ENCODE data around the gene GALNT13.

Gene GALNT13

DNA sequence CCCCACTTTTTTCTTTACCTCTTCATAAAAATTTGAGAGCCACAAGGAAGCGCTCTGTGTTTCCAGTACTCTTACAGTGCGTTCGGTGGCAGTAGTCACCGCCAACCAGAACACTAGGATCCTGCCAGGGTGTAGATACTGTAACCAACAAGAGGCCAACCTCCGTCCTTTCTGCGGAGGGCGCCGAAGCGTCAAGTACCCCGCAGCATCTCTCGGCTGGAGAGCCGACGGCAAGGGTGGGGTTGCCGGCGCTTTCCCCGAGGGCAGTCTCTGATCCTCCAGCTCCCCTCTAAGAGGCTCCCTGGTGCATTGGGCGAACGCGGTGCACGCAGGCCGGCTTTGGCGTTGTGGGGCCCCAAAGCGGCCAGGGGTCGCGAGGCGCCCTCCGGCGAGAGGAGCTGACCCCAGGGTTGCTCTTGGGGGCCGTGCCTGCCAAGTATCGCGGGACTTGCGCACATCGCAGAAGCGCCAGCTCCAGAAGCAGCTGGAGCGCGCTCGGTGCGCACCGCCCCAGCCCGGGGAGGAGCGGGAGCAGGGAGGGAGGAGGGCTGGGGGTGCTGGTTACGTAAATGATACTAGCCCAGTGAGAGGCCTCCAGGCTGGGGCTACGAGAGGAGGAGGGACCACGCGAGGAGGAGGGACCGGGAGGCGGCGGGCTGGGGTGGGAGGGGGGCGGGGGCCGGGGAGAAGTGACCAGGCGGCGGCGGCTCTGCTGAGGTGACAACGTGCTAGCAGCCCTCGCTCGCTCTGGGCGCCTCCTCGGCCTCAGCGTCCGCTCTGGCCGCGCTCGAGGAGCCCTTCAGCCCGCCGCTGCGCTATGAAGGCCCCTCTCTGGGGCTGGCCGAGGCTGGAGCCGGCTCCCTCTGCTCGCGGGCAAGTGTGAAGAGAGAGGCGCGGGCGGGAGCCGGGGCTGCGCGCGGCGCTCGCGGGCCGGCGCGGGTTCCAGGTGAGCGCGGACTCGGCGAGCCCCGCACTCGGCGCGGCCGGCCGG lies at the start of gene GALNT13:
Gene GALNT13, plus strand, starts transcription at position 692 of the 991 bp plus-strand sequence.
- H3K27me3 ChIP-seq (replicated peaks; ENCODE audit: control insufficient read depth, insufficient read depth, low read length) = peaks cover 11% of the 10 kb centered on the region
- DNase-seq (ENCODE audit: low read depth) = no peak
- no peaks in the 10 kb centered on the region for H3K36me3 ChIP-seq (ENCODE audit: control insufficient read depth, insufficient read depth, low read length, severe bottlenecking)
- peak within 1 kb of the TSS; percentile 77 for H3K9ac ChIP-seq (ENCODE audit: low read length)
- H3K4me3 ChIP-seq (ENCODE audit: low read length) = peak within 1 kb of the TSS; percentile 86
- H3K9me3 ChIP-seq (ENCODE audit: control insufficient read depth, low read length) = no peaks in the 10 kb centered on the region
- peaks cover 11% of the 10 kb centered on the region for H3K4me1 ChIP-seq (ENCODE audit: control insufficient read depth, insufficient read depth, low read length)

DNA sequence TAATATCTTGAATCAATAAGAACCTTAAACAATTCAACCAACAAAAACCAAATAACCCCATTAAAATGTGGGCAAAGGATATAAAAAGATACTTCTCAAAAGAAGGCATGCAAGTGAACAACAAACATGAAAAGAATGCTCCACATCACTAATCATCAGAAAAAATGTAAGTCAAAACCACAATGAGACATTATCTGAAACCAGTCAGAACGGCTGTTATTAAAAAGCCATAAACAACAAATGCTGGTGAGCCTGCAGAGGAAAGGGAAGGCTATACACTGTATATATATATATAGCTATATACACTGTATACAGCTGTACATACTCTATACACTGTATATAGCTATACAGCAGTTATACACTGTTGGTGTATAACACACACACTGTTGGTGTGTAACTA lies 47.8 kb upstream of the GALNT13 start:
- H3K9me3 ChIP-seq (ENCODE audit: control insufficient read depth, low read length) = no peaks in the 10 kb centered on the region
- no peak overlapping the region for H3K4me3 ChIP-seq (ENCODE audit: low read length)
- no peaks in the 10 kb centered on the region for H3K27me3 ChIP-seq (replicated peaks; ENCODE audit: control insufficient read depth, insufficient read depth, low read length)
- H3K4me1 ChIP-seq (ENCODE audit: control insufficient read depth, insufficient read depth, low read length) = peaks cover 5% of the 10 kb centered on the region
- DNase-seq (ENCODE audit: low read depth) = no peak
- no peak overlapping the region for H3K9ac ChIP-seq (ENCODE audit: low read length)
- H3K36me3 ChIP-seq (ENCODE audit: control insufficient read depth, insufficient read depth, low read length, severe bottlenecking) = no peaks in the 10 kb centered on the region

DNA sequence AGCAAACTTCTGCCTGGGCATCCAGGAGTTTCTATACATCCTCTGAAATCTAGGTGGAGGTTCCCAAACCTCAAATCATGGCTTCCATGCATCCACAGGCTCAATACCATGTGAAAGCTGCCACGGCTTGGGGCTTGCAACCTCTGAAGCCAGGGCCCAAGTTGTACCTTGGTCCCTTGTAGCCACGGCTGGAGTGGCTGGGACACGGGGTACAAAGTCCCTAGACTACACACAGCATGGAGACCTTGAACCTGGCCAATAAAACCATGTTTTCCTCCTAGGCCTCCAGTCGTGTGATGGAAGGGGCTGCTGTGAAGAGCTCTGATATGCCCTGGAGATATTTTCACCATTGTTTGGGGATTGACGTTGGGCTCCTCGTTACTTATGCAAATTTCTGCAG lies 43.4 kb upstream of the GALNT13 start:
- Histone ChIP-seq H3K4me3 (ENCODE audit: low read length) (no peak overlapping the region), H3K4me1 (ENCODE audit: control insufficient read depth, insufficient read depth, low read length) (peaks cover 5% of the 10 kb centered on the region), H3K9me3 (ENCODE audit: control insufficient read depth, low read length) (no peaks in the 10 kb centered on the region), H3K36me3 (ENCODE audit: control insufficient read depth, insufficient read depth, low read length, severe bottlenecking) (no peaks in the 10 kb centered on the region), H3K9ac (ENCODE audit: low read length) (no peak overlapping the region), H3K27me3 (replicated peaks; ENCODE audit: control insufficient read depth, insufficient read depth, low read length) (no peaks in the 10 kb centered on the region)
- no peak for DNase-seq (ENCODE audit: low read depth)

DNA sequence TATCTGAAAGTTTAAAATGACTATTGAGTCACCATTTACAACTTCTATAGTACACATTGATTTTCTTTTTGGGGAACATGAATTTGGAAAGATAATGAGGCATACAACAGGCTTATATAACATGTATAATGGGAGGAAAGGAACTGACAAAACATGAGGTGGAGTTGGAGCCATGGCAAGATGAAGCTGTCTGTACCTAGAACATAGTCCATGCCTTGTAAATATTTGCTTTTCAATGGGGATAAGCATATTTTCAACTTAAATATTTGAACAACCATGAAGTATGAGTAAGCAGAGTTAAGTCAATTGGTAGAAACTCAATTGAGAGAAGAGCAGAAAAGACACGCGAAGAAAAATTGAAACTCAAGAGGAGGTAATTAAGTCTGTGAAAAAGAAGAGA lies 37.1 kb upstream of the GALNT13 start:
- H3K9ac ChIP-seq (ENCODE audit: low read length) = no peak overlapping the region
- no peaks in the 10 kb centered on the region for H3K4me1 ChIP-seq (ENCODE audit: control insufficient read depth, insufficient read depth, low read length)
- no peaks in the 10 kb centered on the region for H3K27me3 ChIP-seq (replicated peaks; ENCODE audit: control insufficient read depth, insufficient read depth, low read length)
- DNase-seq (ENCODE audit: low read depth) = no peak
- H3K36me3 ChIP-seq (ENCODE audit: control insufficient read depth, insufficient read depth, low read length, severe bottlenecking) = no peaks in the 10 kb centered on the region
- H3K9me3 ChIP-seq (ENCODE audit: control insufficient read depth, low read length) = no peaks in the 10 kb centered on the region
- no peak overlapping the region for H3K4me3 ChIP-seq (ENCODE audit: low read length)

DNA sequence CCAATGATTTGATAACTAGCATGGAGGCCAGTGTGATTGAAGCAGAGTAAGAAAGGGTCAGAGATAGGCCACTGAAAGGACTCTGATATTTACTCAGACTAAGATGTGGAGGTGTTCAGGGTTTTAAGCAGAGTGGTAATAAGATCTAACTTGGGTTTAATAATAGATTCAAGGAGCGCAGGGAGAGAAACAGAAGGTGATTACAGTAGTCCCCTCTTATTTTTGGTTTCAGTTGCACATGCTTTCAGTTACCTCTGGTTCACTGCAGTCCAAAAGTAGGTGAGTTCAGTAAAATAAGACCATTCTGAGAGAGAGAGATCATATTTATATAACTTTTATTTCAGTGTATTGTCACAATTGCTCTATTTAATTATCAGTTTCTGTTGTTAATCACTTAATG lies 13.5 kb upstream of the GALNT13 start:
- no peaks in the 10 kb centered on the region for H3K36me3 ChIP-seq (ENCODE audit: control insufficient read depth, insufficient read depth, low read length, severe bottlenecking)
- H3K4me3 ChIP-seq (ENCODE audit: low read length) = no peak overlapping the region
- H3K4me1 ChIP-seq (ENCODE audit: control insufficient read depth, insufficient read depth, low read length) = no peaks in the 10 kb centered on the region
- no peaks in the 10 kb centered on the region for H3K27me3 ChIP-seq (replicated peaks; ENCODE audit: control insufficient read depth, insufficient read depth, low read length)
- no peak for DNase-seq (ENCODE audit: low read depth)
- H3K9ac ChIP-seq (ENCODE audit: low read length) = no peak overlapping the region
- H3K9me3 ChIP-seq (ENCODE audit: control insufficient read depth, low read length) = no peaks in the 10 kb centered on the region

DNA sequence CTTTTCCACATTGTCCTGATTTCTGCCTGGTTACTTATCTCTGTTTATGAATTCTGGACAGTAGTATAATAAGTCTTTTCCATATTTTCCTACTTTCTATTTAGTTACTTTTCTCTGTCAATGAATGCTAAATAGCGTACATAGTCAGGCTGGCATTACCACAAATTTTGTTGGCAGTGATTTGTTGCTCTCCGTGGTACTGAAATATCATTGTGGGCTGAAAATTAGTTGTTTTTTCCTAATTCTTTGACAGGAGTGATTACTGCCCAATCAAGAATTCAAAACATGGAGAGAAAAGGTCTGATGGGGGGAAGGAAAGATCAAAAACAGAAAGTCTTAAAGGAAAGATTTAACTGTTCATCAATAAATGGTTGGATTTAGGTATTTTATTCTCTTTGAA lies 7.7 kb upstream of the GALNT13 start:
- Histone ChIP-seq H3K9me3 (ENCODE audit: control insufficient read depth, low read length) (no peaks in the 10 kb centered on the region), H3K27me3 (replicated peaks; ENCODE audit: control insufficient read depth, insufficient read depth, low read length) (no peaks in the 10 kb centered on the region), H3K36me3 (ENCODE audit: control insufficient read depth, insufficient read depth, low read length, severe bottlenecking) (no peaks in the 10 kb centered on the region), H3K9ac (ENCODE audit: low read length) (no peak overlapping the region), H3K4me3 (ENCODE audit: low read length) (no peak overlapping the region), H3K4me1 (ENCODE audit: control insufficient read depth, insufficient read depth, low read length) (no peaks in the 10 kb centered on the region)
- no peak for DNase-seq (ENCODE audit: low read depth)

DNA sequence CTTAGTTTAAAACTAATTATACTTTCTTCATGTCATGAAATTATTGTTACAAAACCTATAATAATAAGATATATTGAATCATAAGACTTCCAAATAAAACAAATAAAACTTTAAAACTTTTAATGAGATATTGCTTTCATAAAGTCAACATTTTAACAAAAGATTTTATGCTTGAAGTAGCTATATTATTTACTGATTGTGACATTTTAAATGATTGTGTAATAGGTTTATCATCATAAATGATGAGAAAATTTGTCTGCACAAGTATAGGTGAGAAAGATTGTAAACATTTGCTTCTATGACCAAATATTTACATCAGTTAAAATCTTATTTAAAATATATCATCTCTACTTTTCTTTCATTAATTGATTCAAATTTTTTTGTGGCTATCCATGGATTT lies 5.1 kb upstream of the GALNT13 start:
- no peaks in the 10 kb centered on the region for H3K9me3 ChIP-seq (ENCODE audit: control insufficient read depth, low read length)
- H3K27me3 ChIP-seq (replicated peaks; ENCODE audit: control insufficient read depth, insufficient read depth, low read length) = no peaks in the 10 kb centered on the region
- H3K9ac ChIP-seq (ENCODE audit: low read length) = no peak overlapping the region
- H3K36me3 ChIP-seq (ENCODE audit: control insufficient read depth, insufficient read depth, low read length, severe bottlenecking) = no peaks in the 10 kb centered on the region
- H3K4me3 ChIP-seq (ENCODE audit: low read length) = no peak overlapping the region
- no peak for DNase-seq (ENCODE audit: low read depth)
- H3K4me1 ChIP-seq (ENCODE audit: control insufficient read depth, insufficient read depth, low read length) = no peaks in the 10 kb centered on the region

DNA sequence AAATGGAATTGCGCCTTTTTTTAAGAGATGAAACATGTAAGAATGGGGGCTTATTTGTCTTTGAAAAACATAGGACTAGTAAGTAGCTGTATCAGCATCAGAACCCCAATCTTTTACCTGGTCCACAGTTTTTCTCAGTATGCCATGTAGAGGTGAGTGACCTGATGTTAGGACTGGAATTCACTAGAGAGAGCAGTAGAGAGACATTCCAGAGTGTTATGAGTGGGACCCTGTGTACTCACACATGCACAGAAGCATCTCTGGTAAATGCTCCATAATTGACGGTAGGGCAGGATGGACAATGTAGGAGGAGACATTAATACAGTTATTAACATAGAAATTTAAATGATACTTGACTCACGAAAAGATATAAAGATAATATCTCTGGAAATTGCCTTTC lies 1.4 kb upstream of the GALNT13 start:
- Histone ChIP-seq H3K4me1 (ENCODE audit: control insufficient read depth, insufficient read depth, low read length) (peaks cover 11% of the 10 kb centered on the region), H3K9ac (ENCODE audit: low read length) (no peak overlapping the region), H3K9me3 (ENCODE audit: control insufficient read depth, low read length) (no peaks in the 10 kb centered on the region), H3K4me3 (ENCODE audit: low read length) (no peak overlapping the region), H3K36me3 (ENCODE audit: control insufficient read depth, insufficient read depth, low read length, severe bottlenecking) (no peaks in the 10 kb centered on the region), H3K27me3 (replicated peaks; ENCODE audit: control insufficient read depth, insufficient read depth, low read length) (peaks cover 11% of the 10 kb centered on the region)
- DNase-seq (ENCODE audit: low read depth) = no peak

DNA sequence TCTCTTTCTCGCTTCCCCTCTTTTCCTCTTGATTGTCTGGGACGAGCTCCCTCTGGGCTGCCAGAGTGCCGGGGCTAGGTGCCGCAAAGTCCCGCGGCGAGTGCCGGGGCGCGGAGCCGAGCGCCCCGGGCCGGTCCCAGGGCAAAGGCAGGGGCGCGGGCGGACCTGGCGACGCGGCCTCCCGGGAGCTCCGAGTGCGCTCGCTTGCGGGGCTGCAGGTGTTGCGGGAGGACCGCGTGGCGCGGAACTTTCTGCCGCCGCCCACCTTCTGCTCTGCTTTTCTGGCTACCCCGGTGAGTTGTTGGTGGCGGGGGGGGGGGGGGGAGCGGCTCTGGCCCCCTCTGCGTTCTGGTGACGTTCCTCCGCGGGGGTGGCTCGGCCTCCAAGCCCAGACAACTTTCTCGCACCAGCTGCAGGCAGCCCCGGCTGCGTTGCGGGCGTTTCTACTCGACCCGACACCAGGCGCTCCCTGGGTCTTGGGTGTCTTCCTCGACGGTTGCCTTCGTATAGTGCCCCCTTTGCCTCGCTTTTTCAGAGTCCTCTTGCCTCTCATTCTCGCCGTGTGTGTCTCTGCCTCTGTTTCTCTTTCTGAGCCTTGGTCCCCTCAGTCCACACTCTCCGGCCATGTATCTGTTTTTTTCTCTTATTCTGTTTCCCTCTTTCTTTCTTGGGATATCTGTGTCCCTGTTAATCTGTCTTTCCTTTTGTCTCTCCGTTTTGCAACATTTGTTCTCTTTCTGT lies 759 bp downstream of the GALNT13 start:
- DNase-seq (ENCODE audit: low read depth) = no peak
- peak overlapping the region; percentile 86 for H3K4me3 ChIP-seq (ENCODE audit: low read length)
- H3K27me3 ChIP-seq (replicated peaks; ENCODE audit: control insufficient read depth, insufficient read depth, low read length) = peaks cover 11% of the 10 kb centered on the region
- H3K36me3 ChIP-seq (ENCODE audit: control insufficient read depth, insufficient read depth, low read length, severe bottlenecking) = no peaks in the 10 kb centered on the region
- no peaks in the 10 kb centered on the region for H3K9me3 ChIP-seq (ENCODE audit: control insufficient read depth, low read length)
- H3K9ac ChIP-seq (ENCODE audit: low read length) = peak overlapping the region; percentile 73
- peaks cover 11% of the 10 kb centered on the region for H3K4me1 ChIP-seq (ENCODE audit: control insufficient read depth, insufficient read depth, low read length)

DNA sequence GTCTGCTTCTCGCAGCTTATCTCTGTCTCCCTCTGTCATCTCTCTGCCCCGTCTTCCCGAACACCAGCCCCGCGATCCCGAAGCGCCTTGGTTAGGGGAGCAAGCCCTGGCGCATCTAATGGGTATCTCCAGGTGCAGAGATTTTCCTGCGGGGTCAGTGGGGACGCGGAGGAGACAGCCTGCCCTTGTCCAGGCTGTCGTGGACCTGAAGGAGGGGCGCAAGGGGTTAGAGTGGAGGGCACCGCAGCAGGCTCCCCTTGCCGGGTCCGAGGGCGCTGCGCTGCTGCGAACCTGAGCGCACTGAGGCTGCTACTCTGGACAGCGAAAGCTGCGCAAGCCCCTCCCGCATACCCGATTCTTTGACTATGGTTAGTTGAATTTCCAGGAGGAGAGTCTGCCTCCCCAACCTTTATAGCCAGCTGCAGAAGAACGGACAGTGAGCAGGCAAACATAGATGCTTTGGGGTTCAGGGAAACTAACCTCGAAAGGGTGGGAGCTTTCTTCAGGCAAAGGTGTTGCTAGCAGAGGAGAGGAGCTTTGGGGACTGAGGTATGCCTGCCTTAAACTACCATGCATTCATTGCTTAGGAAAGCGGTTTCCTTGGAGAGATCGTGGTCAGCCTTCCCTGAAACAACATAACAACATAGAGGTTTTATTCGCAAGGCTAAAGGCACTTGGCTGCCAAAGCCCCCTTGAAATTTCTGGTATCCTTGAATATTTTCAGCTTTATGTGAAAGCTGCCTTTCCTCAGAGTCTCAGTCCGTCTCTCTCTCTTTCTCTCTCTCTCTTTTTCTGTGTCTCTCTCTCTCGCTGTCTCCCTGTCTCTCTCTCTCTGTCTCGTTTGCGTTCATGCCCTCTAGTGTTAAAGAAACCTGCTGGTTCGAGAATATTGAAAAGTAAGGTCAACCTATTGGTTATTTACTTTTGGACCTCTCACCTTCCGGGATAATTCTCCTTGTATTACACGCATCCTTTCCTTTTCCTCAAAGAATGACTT lies 1.6 kb downstream of the GALNT13 start:
- Histone ChIP-seq H3K36me3 (ENCODE audit: control insufficient read depth, insufficient read depth, low read length, severe bottlenecking) (no peaks in the 10 kb centered on the region), H3K9ac (ENCODE audit: low read length) (peak overlapping the region; percentile 73), H3K4me3 (ENCODE audit: low read length) (peak overlapping the region; percentile 86), H3K9me3 (ENCODE audit: control insufficient read depth, low read length) (no peaks in the 10 kb centered on the region), H3K4me1 (ENCODE audit: control insufficient read depth, insufficient read depth, low read length) (peaks cover 11% of the 10 kb centered on the region), H3K27me3 (replicated peaks; ENCODE audit: control insufficient read depth, insufficient read depth, low read length) (peaks cover 11% of the 10 kb centered on the region)
- no peak for DNase-seq (ENCODE audit: low read depth)
